H1 (cell line): ENCODE data around the gene KSR2. TPM values are rescaled to one million over a fixed set of nuclear protein-coding genes. Genes with fewer than 3 reads are reported as not detected.

ENCODE experiments used
- KDM5A ChIP-seq: fragments of 200-600 bp; IDR thresholded peaks from 2 replicates; pipeline ENCODE4 v1.7.1; 2012; ENCODE audit warnings: mild to moderate bottlenecking, low read length, inconsistent platforms, mixed read lengths
- SIN3A ChIP-seq, 2 experiments: IDR thresholded peaks in 1 of 2; conservative IDR thresholded peaks in 1 of 2; 2 replicates each; pipeline ENCODE4 v1.6.1; 2011 to 2012; ENCODE audit warnings: low read length in 2 of 2, improper control_type of control experiment in 1 of 2, low read depth in 1 of 2, mild to moderate bottlenecking in 1 of 2
- polyA plus RNA-seq, 7 experiments: library from polyadenylated mRNA; depleted of rRNA in 3 of 7; stranded (reverse) in 5 of 7; unstranded in 2 of 7; fragments of >200 nt in 5 of 7; fragments of 200-250 nt in 2 of 7; gene quantifications; 1 replicate in 5 of 7; 2 replicates in 1 of 7; 4 replicates in 1 of 7; pipeline versions ENCODE4 v1.2.1 to v1.2.3, GENCODE V29; 2011 to 2013; ENCODE audit warnings: missing spikeins in 2 of 7, mixed read lengths in 2 of 7
- total RNA-seq: library from RNA; stranded (reverse); fragmentation: NEBNext Ultra II Directional; extraction: Animal tissue kit (Norgen Biotek cat#: 25700); gene quantifications from 2 replicates; pipeline ENCODE4 v1.2.1, GENCODE V29; 2021

Gene KSR2
- total and polyA plus RNA-seq, 2 of the 8 experiments (the other 6 are each of a cell fraction or from before 2014, with no cell fraction given): 0.74 to 2.2 TPM

DNA sequence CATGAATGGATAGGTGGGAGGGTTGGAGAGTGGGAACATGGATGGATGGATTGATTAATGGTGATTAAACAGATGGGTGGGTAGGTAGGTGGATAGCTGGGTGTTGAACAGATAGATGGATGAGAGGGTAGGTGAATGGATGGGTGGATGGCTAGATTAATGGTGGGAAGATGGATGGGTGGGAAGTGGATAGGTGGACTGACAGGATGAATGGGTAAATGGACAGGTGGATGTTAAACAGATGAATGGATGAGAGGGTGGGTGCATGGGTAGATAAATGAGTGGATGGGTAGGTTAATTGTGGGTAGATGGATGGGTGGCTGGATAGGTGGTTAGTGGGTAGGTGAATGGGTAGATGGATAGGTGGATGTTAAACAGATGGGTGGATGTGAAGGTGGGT, 460.3 kb downstream of the KSR2 start (continued):
- TF ChIP-seq KDM5A: no peak
- no peak for TF ChIP-seq SIN3A (conservative IDR thresholded peaks at IDR 0.05 in 1 of 2, IDR thresholded peaks at IDR 0.05 in 1 of 2; ENCODE audit: low read depth in 1 of 2, low read length in 2 of 2)
